HepG2 (cell line): ENCODE data around the gene GPR119. TPM values are rescaled to one million over a fixed set of nuclear protein-coding genes. Genes with fewer than 3 reads are reported as not detected.

Experiments used
- ATAD3A ChIP-seq: sonication (generic); formaldehyde crosslinking; IDR thresholded peaks from 2 replicates; pipeline ENCODE4 v1.4.0; 2020; ENCODE audit warnings: missing genetic modification reagents
- CBX2 ChIP-seq, 2 experiments: fragments of 200-600 bp in 1 of 2; sonication (generic); formaldehyde crosslinking in 1 of 2; IDR thresholded peaks; 2 replicates each; pipeline versions ENCODE4 v1.7.0 to v1.8.1; 2018 to 2022; ENCODE audit warnings: low read depth in 2 of 2, low read length in 1 of 2, mild to moderate bottlenecking in 1 of 2, missing genetic modification reagents in 1 of 2
- CCDC6 ChIP-seq: sonication (generic); formaldehyde crosslinking; IDR thresholded peaks from 2 replicates; pipeline ENCODE4 v1.8.1; 2022; ENCODE audit warnings: mild to moderate bottlenecking, missing genetic modification reagents, moderate library complexity
- EED ChIP-seq: sonication (generic); formaldehyde crosslinking; IDR thresholded peaks from 2 replicates; pipeline ENCODE4 v1.5.0; 2020; ENCODE audit warnings: mild to moderate bottlenecking, missing genetic modification reagents
- FOSL2 ChIP-seq: sonication (generic); formaldehyde crosslinking; IDR thresholded peaks from 2 replicates; pipeline ENCODE4 v1.4.0; 2020; ENCODE audit warnings: missing genetic modification reagents
- FOXK2 ChIP-seq: fragments of 450-650 bp; IDR thresholded peaks from 2 replicates; pipeline ENCODE4 v1.6.1; 2016
- HCFC1 ChIP-seq: fragments of 150-350 bp; IDR thresholded peaks from 2 replicates; pipeline ENCODE4 v1.6.1; 2014; ENCODE audit warnings: low read depth, low read length
- HNRNPH1 ChIP-seq: fragments of 200-400 bp; formaldehyde crosslinking; optimal IDR thresholded peaks from 2 replicates; pipeline ENCODE3; 2017; ENCODE audit warnings: mild to moderate bottlenecking, low read depth, low read length
- KLF15 ChIP-seq: sonication (generic); formaldehyde crosslinking; IDR thresholded peaks from 2 replicates; pipeline ENCODE4 v1.8.1; 2023; ENCODE audit warnings: borderline replicate concordance, mild to moderate bottlenecking, inconsistent platforms, missing genetic modification reagents, mixed read lengths
- MTA3 ChIP-seq: sonication (generic); formaldehyde crosslinking; IDR thresholded peaks from 2 replicates; pipeline ENCODE4 v1.4.0; 2020; ENCODE audit warnings: missing genetic modification reagents
- ZNF33A ChIP-seq: sonication (generic); formaldehyde crosslinking; IDR thresholded peaks from 2 replicates; pipeline ENCODE4 v1.5.1; 2020; ENCODE audit warnings: missing genetic modification reagents, mild to moderate bottlenecking, moderate library complexity, borderline replicate concordance
- ZNF879 ChIP-seq: sonication (generic); formaldehyde crosslinking; IDR thresholded peaks from 2 replicates; pipeline ENCODE4 v1.8.1; 2023; ENCODE audit warnings: missing genetic modification reagents
- polyA plus RNA-seq, 8 experiments: library from polyadenylated mRNA; depleted of rRNA in 3 of 8; stranded (reverse) in 7 of 8; unstranded in 1 of 8; fragments of >200 nt; fragmentation: Illumina TruSeq in 4 of 8; extraction: Trizol in 4 of 8; gene quantifications; 2 replicates each; pipeline versions ENCODE4 v1.2.1 to v1.2.3, GENCODE V29; 2011 to 2016; ENCODE audit warnings: low read depth in 4 of 8, missing spikeins in 1 of 8, mixed read lengths in 1 of 8; ENCODE audit not compliant: insufficient read depth in 1 of 8
- total RNA-seq, 5 experiments: library from RNA; depleted of rRNA; stranded (reverse); fragments of >200 nt; fragmentation: Illumina TruSeq; extraction: Trizol; gene quantifications; 2 replicates each; pipeline ENCODE4 v1.2.3, GENCODE V29; 2016; ENCODE audit warnings: low read depth in 1 of 5
- TF ChIP-seq, protein P1 (sequence below): sonication (generic); formaldehyde crosslinking; IDR thresholded peaks from 2 replicates; pipeline ENCODE4 v1.4.0; 2020; ENCODE audit warnings: missing genetic modification reagents
- TF ChIP-seq, protein P2 (sequence below): IDR thresholded peaks from 2 replicates; pipeline ENCODE4 v1.6.1; 2016; ENCODE audit warnings: mild to moderate bottlenecking, missing biosample characterization, missing genetic modification reagents
- TF ChIP-seq, protein P3 (sequence below): sonication (generic); formaldehyde crosslinking; conservative IDR thresholded peaks from 2 replicates; pipeline ENCODE4 v1.4.0; 2020; ENCODE audit warnings: missing genetic modification reagents
- TF ChIP-seq, protein P4 (sequence below): sonication (generic); formaldehyde crosslinking; IDR thresholded peaks from 2 replicates; pipeline ENCODE4 v1.8.1; 2023; ENCODE audit warnings: missing genetic modification reagents, mild to moderate bottlenecking, borderline replicate concordance
- TF ChIP-seq, protein P5 (sequence below): sonication (generic); formaldehyde crosslinking; IDR thresholded peaks from 2 replicates; pipeline ENCODE4 v1.8.1; 2023; ENCODE audit warnings: mild to moderate bottlenecking, moderate library complexity, missing genetic modification reagents
- TF ChIP-seq, protein P6 (sequence below): sonication (generic); formaldehyde crosslinking; IDR thresholded peaks from 2 replicates; pipeline ENCODE4 v1.9.0; 2021; ENCODE audit warnings: missing genetic modification reagents, borderline replicate concordance
- TF ChIP-seq, protein P7 (sequence below): sonication (generic); formaldehyde crosslinking; IDR thresholded peaks from 2 replicates; pipeline ENCODE4 v1.4.0; 2020; ENCODE audit warnings: mild to moderate bottlenecking, missing genetic modification reagents

GPR119 gene
- total and polyA plus RNA-seq, 2 of the 13 experiments (the other 11 are each of a cell fraction or from before 2014, with no cell fraction given) = 2.6 to 5.5 TPM

DNA sequence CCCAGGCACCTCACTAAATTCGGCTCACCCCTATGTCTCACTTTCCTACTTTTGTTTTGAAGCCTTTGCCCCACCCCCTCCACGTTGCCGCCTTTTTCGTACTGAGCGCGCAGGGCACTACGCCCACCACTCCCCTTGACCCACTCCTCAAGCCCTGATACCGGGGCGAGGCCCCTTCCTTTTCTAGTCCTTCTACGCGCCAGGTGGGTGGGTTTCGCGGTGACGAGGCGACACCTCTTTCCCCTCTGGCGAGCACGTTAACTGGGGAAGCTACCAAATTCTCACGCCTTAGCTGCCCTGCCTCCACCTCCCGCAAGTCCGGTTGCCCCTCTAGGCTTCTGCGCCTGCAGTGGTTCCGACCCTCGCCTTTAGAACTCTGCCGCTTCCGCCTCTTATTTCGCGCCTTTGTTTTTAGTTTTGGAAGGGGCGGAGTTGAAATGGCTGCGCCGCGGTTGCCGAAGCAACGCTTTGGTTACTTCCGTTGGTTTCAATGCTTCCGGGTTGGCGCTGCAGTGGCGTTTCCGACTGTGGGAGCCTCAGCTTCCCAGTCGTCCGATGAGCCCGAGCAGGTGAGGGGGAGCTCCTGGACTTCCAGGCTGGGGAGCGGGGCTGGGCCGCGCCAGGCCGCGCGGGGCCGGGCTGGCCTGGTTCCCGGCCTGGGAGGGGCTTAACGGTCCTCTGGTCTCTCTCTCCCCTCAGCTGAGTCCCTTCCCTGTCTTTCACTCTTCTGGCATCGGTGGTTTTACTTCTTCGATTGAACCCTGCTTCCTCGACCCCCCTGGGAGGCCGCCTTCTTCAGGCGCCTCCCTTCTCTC lies 45.9 kb downstream of the GPR119 start, which contains the start of gene SLC25A14 (continued):
- TF ChIP-seq, protein P1, sequence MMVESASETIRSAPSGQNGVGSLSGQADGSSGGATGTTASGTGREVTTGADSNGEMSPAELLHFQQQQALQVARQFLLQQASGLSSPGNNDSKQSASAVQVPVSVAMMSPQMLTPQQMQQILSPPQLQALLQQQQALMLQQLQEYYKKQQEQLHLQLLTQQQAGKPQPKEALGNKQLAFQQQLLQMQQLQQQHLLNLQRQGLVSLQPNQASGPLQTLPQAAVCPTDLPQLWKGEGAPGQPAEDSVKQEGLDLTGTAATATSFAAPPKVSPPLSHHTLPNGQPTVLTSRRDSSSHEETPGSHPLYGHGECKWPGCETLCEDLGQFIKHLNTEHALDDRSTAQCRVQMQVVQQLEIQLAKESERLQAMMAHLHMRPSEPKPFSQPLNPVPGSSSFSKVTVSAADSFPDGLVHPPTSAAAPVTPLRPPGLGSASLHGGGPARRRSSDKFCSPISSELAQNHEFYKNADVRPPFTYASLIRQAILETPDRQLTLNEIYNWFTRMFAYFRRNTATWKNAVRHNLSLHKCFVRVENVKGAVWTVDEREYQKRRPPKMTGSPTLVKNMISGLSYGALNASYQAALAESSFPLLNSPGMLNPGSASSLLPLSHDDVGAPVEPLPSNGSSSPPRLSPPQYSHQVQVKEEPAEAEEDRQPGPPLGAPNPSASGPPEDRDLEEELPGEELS (CRISPR knock-in tag) = no peak
- TF ChIP-seq EED (CRISPR knock-in tag) (no peak), ZNF879 (no peak), MTA3 (no peak), KLF15 (CRISPR knock-in tag) (no peak), CCDC6 (CRISPR knock-in tag) (no peak), ATAD3A (CRISPR knock-in tag) (no peak), ZNF33A (no peak), HNRNPH1 (no peak), FOSL2 (CRISPR knock-in tag) (no peak), CBX2 (IDR thresholded peaks at IDR 0.05; ENCODE audit: low read depth, low read length) (no peak), CBX2 (CRISPR knock-in tag; IDR thresholded peaks at IDR 0.05; ENCODE audit: low read depth) (no peak), HCFC1 (peak; percentile 31; the same call in 1 of the 2 replicates), FOXK2 (no peak)
- TF ChIP-seq, protein P2, sequence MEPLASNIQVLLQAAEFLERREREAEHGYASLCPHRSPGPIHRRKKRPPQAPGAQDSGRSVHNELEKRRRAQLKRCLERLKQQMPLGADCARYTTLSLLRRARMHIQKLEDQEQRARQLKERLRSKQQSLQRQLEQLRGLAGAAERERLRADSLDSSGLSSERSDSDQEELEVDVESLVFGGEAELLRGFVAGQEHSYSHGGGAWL (CRISPR knock-in tag) = no peak
- TF ChIP-seq, protein P3, sequence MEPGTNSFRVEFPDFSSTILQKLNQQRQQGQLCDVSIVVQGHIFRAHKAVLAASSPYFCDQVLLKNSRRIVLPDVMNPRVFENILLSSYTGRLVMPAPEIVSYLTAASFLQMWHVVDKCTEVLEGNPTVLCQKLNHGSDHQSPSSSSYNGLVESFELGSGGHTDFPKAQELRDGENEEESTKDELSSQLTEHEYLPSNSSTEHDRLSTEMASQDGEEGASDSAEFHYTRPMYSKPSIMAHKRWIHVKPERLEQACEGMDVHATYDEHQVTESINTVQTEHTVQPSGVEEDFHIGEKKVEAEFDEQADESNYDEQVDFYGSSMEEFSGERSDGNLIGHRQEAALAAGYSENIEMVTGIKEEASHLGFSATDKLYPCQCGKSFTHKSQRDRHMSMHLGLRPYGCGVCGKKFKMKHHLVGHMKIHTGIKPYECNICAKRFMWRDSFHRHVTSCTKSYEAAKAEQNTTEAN (CRISPR knock-in tag) = no peak
- TF ChIP-seq, protein P4, sequence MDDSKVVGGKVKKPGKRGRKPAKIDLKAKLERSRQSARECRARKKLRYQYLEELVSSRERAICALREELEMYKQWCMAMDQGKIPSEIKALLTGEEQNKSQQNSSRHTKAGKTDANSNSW (CRISPR knock-in tag) = no peak
- TF ChIP-seq, protein P5, sequence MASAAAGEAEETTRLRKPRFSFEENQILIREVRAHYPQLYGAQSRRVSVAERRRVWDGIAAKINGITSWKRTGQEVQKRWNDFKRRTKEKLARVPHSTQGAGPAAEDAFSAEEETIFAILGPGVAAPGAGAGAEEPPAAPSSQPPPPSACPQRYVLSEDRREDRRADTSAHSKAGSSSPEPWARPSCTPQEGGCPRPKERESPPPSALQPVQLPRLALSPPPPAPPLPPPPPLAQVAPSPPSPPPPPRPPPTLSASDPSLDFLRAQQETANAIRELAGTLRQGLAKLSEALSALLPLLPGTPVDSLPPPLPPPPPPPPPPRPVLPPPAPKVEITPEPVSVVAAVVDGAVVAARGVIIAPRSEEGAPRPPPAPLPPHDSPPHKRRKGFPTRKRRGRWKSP (CRISPR knock-in tag) = no peak
- TF ChIP-seq, protein P6, sequence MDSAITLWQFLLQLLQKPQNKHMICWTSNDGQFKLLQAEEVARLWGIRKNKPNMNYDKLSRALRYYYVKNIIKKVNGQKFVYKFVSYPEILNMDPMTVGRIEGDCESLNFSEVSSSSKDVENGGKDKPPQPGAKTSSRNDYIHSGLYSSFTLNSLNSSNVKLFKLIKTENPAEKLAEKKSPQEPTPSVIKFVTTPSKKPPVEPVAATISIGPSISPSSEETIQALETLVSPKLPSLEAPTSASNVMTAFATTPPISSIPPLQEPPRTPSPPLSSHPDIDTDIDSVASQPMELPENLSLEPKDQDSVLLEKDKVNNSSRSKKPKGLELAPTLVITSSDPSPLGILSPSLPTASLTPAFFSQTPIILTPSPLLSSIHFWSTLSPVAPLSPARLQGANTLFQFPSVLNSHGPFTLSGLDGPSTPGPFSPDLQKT (CRISPR knock-in tag) = no peak
- TF ChIP-seq, protein P7, sequence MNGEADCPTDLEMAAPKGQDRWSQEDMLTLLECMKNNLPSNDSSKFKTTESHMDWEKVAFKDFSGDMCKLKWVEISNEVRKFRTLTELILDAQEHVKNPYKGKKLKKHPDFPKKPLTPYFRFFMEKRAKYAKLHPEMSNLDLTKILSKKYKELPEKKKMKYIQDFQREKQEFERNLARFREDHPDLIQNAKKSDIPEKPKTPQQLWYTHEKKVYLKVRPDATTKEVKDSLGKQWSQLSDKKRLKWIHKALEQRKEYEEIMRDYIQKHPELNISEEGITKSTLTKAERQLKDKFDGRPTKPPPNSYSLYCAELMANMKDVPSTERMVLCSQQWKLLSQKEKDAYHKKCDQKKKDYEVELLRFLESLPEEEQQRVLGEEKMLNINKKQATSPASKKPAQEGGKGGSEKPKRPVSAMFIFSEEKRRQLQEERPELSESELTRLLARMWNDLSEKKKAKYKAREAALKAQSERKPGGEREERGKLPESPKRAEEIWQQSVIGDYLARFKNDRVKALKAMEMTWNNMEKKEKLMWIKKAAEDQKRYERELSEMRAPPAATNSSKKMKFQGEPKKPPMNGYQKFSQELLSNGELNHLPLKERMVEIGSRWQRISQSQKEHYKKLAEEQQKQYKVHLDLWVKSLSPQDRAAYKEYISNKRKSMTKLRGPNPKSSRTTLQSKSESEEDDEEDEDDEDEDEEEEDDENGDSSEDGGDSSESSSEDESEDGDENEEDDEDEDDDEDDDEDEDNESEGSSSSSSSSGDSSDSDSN (CRISPR knock-in tag) = peak; percentile 75; the same call in 1 of the 2 replicates
